HG03439 (cell line): ENCODE data around the gene MTCL1.

ENCODE experiments used
- ATAC-seq: cut with Tn5 transposase; IDR thresholded peaks from one replicate; pipeline ENCODE4 v1.9.1; 2021; ENCODE audit warnings: mild to moderate bottlenecking, moderate library complexity; ENCODE audit not compliant: unreplicated experiment

Gene MTCL1

GRCh38 chr18:8705238-8705960, at the start of gene MTCL1:
TSS of gene MTCL1 (plus strand) at chr18:8705556. CDS start at chr18:8705661, 105 bp downstream.
- peak; percentile 42 for ATAC-seq

GRCh38 chr18:8656232-8656631, 49.1 kb upstream of the MTCL1 start:
- ATAC-seq, result no peak

DNA sequence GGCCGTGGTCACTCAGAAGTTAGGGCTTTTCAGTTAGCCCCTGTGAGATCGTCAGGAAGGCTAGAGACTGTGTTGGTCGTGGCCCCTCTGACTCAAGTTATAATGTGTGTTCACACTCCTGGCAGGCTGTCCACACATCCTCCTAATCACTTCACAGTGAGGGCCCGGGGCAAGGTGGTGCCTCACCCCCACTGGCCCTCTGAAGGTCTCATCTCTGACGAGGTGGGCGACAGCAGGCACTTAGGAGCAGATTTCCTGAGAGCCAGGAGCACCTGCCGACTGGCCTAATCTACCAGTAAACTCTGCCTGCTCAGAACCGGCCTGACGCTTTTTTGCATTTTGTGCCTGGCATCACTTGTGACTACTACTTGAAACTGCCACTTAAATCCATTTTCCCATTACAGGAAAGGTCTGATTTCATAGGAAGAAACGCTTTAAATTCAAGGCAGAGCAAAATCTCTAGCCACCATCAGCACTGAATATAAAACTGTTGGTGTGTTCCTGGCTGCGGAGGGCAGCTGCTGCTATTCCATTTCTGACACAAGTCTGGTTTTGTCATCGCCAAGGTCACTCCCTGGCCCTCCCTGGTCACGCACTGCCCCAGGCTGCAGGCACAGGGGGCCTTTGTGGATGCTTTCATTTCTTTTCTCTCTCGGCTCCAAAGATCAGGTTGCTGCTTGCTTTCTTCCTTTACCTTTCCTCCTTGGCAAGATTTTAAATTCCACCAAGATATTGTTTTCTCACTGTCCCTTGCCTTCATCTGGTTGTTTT, 48.1 kb upstream of the MTCL1 start:
- ATAC-seq, result no peak

- ATAC-seq, result no peak
Measured at GRCh38 chr18:8657873-8658470, 47.4 kb upstream of the MTCL1 start.

DNA sequence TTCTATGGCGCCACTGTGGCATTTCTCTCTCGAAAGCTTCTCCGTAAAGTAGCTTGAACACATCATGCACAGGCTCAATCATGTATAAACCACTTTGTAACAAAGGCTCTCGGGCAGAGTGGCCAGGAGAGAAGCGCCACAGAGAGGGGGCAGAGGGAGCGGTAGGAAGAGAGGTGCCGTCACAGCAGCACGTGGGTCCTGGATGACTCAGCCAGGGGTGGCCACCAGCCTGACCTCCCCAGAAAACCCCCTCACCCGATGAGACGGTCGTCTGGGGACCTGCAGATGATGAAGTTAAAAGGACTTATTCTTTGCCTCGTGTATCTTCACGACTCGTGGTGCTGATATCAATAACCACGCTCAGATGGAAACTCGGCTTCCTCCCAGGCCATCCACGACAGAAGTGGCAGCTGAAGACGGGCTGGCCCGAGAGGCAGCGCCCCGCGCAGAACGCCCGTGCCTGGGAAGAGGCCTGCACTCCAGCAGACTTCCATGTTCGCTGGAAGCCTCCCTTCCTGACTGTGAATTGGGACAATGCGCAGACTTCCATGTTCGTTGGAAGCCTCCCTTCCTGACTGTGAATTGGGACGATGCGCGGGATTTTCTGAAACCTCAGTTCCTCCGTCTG, 46.4 kb upstream of the MTCL1 start:
- ATAC-seq, result no peak

- ATAC-seq, result no peak
Measured at GRCh38 chr18:8659609-8660242, 45.6 kb upstream of the MTCL1 start.

DNA sequence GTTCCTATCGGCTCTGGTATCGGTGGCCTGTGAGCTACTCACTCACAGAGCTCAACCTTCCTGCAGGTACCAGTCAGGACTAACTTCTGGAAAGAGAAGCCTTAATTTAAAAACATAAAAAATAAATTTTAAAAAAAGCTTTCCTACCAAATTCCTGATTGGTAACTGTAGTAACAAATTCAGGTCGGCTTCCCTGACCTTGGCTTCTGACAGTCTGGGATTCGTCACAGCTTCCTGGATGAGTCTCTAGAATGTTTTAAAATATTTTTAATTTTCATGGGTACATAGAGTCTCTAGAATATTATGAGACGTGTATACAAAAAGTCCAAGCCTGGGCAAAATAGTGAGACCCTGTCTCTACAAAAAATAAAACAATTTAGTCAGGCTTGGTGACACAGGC, 45.0 kb upstream of the MTCL1 start:
- no peak for ATAC-seq

GRCh38 chr18:8661754-8662559, 43.4 kb upstream of the MTCL1 start:
- no peak for ATAC-seq

- ATAC-seq, result no peak
Measured at GRCh38 chr18:8662560-8663255, 42.6 kb upstream of the MTCL1 start.

GRCh38 chr18:8667846-8668245, 37.5 kb upstream of the MTCL1 start:
- ATAC-seq, result no peak

DNA sequence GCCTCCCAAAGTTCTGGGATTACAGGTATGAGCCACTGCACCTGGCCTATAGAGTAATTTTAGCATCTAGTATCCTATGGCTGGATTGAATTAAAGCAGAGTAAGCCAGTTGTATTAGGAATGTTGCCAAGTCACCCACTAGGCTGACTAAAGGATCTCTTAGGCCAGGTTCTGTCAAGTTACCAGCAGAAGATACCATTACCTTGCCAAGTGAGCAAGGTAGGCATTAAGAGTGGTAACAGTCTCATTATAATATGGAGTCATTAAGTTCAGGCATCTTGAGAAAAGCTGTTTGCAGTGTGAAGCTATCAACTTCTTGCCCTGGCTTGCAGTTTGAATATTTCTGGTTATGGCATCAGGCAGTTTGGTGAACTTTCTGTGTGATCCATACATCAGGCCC, 37.0 kb upstream of the MTCL1 start:
- ATAC-seq, result no peak

DNA sequence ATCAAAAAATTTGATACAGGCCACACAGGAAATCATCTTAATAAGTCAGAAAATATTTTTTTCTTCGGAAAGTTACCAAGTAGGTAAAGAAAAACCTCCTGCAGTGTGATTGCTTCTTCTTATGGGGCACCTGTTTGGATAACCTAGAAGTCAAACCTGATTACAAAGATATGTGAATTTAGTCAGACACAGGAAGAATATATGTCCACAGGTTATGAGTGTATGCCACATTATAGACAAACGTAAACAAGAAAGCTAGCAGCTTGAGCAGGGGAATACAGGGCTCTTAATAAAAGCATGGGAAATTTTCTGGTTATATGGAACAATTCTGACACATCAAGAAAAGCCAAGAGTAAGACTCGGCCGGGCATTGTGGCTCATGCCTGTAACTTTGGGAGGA, 35.8 kb upstream of the MTCL1 start:
- no peak for ATAC-seq

GRCh38 chr18:8673256-8674209, 31.8 kb upstream of the MTCL1 start:
- ATAC-seq, result peak; percentile 93

DNA sequence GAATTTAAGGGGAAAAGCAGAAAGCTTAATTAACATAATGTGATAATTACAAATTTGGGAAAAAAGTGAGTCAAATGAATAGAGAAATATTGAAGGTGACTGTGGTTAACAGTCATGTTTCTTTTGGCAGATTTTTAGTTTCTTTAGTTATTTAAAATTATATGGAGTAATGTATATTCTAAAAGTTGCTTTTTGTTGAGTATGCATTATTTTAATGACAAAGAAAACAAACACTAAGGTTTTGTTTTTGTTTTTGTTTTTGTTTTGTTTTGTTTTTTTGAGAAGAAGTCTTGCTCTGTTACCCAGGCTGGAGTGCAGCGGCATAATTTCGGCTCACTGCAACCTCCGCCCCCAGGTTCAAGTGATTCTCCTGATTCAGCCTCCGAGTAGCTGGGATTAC, 30.3 kb upstream of the MTCL1 start:
- no peak for ATAC-seq

DNA sequence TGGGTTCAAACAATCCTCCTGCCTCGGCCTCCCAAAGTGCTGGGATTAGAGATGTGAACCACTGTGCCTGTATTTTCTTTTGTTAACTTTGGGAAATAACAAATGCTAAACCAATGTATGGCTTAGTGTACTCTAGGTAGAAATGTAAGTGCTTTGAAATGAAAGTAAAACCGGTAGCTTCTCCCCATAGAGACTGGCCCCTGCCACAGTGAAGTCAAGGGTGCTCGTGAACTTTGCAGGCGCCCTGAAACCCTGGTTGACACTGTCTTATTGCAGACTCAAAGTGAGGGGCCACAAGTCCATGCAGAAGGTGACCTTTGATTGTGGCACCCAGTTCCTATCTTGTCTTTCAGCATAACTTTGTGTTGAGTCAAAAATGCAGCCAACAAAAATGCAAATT, 24.2 kb upstream of the MTCL1 start:
- ATAC-seq, result no peak

GRCh38 chr18:8684577-8684976, 20.8 kb upstream of the MTCL1 start:
- ATAC-seq, result no peak

DNA sequence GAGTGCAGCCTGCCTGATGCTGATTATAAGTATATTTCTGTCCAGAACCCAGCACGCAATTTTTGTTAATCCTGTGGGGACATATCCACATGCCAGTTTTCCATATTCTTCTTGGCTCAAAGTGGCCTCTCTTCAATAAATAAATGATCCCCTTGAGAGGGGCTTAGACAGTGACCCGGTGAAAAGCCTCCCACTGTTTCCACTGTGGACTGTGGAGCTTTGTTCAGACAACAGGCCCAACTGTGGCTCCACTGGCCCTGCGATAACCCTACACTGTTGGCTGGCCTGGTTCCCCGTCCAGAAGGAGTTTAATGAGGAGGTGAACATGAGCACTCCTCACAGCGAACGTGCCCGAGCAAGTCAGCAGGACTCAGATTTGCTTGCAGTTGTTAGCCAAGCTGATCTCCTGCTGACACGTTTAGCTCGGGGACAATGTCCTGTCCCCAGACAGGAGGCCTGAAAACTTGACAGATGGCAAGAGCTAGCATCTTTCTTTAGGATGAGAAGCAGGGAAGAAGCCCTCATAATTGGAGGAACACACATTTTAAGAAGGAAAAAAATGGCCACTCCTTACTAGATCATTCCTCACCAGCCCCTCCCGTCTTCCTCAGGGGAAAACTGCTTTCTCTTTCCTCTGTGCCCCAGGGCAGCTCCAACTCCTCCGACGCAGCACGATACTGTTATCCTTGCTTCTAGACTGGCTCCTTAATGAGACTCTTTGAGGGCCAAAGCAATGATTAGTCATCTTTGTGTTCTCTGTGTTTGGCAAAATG, 20.0 kb upstream of the MTCL1 start:
- ATAC-seq, result no peak

GRCh38 chr18:8685914-8686216, 19.5 kb upstream of the MTCL1 start:
- no peak for ATAC-seq
